K562 (cell line): ENCODE data around the gene SLFNL1.

Experiments used
- FOXP1 ChIP-seq: sonication (generic); formaldehyde crosslinking; IDR thresholded peaks from 2 replicates; pipeline ENCODE4 v1.8.0; 2022; ENCODE audit warnings: mild to moderate bottlenecking, missing genetic modification reagents
- ILK ChIP-seq: fragments of 450-650 bp; IDR thresholded peaks from 2 replicates; pipeline ENCODE4 v1.6.1; 2016; ENCODE audit warnings: missing genetic modification characterization, low read depth, mild to moderate bottlenecking, missing compliant biosample characterization, moderate library complexity, borderline replicate concordance
- JUN ChIP-seq, 2 experiments: sonication (generic) in 1 of 2; formaldehyde crosslinking in 1 of 2; IDR thresholded peaks; 2 replicates each; pipeline versions ENCODE4 v1.6.1 to v1.8.0; 2012 to 2022; ENCODE audit warnings: borderline replicate concordance in 2 of 2, mild to moderate bottlenecking in 2 of 2, improper control_type of control experiment in 1 of 2, low read depth in 1 of 2, low read length in 1 of 2, missing genetic modification reagents in 1 of 2
- SIX5 ChIP-seq, 2 experiments: IDR thresholded peaks; 2 replicates each; pipeline ENCODE4 v1.6.1; 2011; ENCODE audit warnings: low read length in 2 of 2, borderline replicate concordance in 1 of 2, low read depth in 1 of 2, mild to moderate bottlenecking in 1 of 2, moderate library complexity in 1 of 2; ENCODE audit not compliant: insufficient read depth in 1 of 2
- TBP ChIP-seq: optimal IDR thresholded peaks from 2 replicates; pipeline ENCODE3; 2011; ENCODE audit warnings: low read depth, low read length, improper control_type of control experiment
- U2AF2 ChIP-seq: fragments of 200-400 bp; formaldehyde crosslinking; optimal IDR thresholded peaks from 2 replicates; pipeline ENCODE3; 2017; ENCODE audit warnings: low read depth, mild to moderate bottlenecking, low read length
- TF ChIP-seq, protein P1 (sequence below), 3 experiments: IDR thresholded peaks in 2 of 3; conservative IDR thresholded peaks in 1 of 3; 2 replicates each; pipeline ENCODE4 v1.5.1; 2011 to 2012; ENCODE audit warnings: low read length in 3 of 3, mild to moderate bottlenecking in 3 of 3, control low read depth in 2 of 3, improper control_type of control experiment in 1 of 3, inconsistent platforms in 1 of 3, low read depth in 1 of 3, mixed read lengths in 1 of 3, moderate library complexity in 1 of 3; ENCODE audit not compliant: insufficient read depth in 2 of 3
- TF ChIP-seq, protein P2 (sequence below): sonication (generic); formaldehyde crosslinking; IDR thresholded peaks from 2 replicates; pipeline ENCODE4 v1.8.1; 2022; ENCODE audit warnings: missing genetic modification reagents

DNA sequence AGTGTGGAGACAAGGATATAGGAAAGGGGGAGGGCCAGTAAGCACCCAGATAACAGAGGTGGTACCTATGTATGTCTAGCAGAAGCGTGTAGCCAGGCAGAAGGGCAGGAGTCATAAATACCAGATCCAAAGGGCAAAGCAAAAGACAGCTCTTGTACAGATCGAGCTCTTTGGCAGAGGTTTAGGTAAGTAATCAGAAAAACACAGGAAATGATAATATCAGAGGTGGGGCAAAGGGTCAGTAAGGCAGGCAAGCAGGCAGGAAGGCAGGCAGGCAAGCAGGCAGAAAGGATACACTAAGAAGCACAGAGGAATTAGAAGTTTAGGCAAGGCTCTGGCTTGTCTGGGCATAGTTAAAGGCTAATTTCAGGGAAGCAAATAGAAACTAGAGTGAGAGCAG, 22.7 kb upstream of the SLFNL1 start:
- TF ChIP-seq, protein P1, sequence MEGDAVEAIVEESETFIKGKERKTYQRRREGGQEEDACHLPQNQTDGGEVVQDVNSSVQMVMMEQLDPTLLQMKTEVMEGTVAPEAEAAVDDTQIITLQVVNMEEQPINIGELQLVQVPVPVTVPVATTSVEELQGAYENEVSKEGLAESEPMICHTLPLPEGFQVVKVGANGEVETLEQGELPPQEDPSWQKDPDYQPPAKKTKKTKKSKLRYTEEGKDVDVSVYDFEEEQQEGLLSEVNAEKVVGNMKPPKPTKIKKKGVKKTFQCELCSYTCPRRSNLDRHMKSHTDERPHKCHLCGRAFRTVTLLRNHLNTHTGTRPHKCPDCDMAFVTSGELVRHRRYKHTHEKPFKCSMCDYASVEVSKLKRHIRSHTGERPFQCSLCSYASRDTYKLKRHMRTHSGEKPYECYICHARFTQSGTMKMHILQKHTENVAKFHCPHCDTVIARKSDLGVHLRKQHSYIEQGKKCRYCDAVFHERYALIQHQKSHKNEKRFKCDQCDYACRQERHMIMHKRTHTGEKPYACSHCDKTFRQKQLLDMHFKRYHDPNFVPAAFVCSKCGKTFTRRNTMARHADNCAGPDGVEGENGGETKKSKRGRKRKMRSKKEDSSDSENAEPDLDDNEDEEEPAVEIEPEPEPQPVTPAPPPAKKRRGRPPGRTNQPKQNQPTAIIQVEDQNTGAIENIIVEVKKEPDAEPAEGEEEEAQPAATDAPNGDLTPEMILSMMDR (IDR thresholded peaks at IDR 0.05 in 2 of 3, conservative IDR thresholded peaks at IDR 0.05 in 1 of 3; ENCODE audit: insufficient read depth in 2 of 3, low read depth in 1 of 3, low read length in 3 of 3) = no peak
- no peak for TF ChIP-seq U2AF2
- TF ChIP-seq ILK (tag) = no peak
- no peak for TF ChIP-seq SIX5 (IDR thresholded peaks at IDR 0.05; ENCODE audit: borderline replicate concordance in 1 of 2, insufficient read depth in 1 of 2, low read depth in 1 of 2, low read length in 2 of 2)
- TF ChIP-seq TBP = no peak
- TF ChIP-seq, protein P2, sequence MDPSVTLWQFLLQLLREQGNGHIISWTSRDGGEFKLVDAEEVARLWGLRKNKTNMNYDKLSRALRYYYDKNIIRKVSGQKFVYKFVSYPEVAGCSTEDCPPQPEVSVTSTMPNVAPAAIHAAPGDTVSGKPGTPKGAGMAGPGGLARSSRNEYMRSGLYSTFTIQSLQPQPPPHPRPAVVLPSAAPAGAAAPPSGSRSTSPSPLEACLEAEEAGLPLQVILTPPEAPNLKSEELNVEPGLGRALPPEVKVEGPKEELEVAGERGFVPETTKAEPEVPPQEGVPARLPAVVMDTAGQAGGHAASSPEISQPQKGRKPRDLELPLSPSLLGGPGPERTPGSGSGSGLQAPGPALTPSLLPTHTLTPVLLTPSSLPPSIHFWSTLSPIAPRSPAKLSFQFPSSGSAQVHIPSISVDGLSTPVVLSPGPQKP (CRISPR knock-in tag) = no peak
- TF ChIP-seq FOXP1 (CRISPR knock-in tag) = no peak
- no peak for TF ChIP-seq JUN (IDR thresholded peaks at IDR 0.05; ENCODE audit: borderline replicate concordance, low read depth, low read length)
- TF ChIP-seq JUN (CRISPR knock-in tag; IDR thresholded peaks at IDR 0.05; ENCODE audit: borderline replicate concordance) = no peak
